ENCODE data around the gene IPO9.
"Not testable (repeated sequence)": the region's sequence is repeated elsewhere in the genome, so short reads cannot be mapped to it uniquely, and the experiment has no call there.

- not testable (repeated sequence) for TF ChIP-seq POLR2AphosphoS5 (IDR thresholded peaks at IDR 0.05; ENCODE audit: insufficient read depth in 1 of 2, low read depth in 1 of 2); CTCF (IDR thresholded peaks at IDR 0.05); POLR2A (IDR thresholded peaks at IDR 0.05)
Observed at GRCh38 chr1:201901036-201901435, 72.1 kb downstream of the IPO9 start.
